Measurements from ENCODE around the gene ITGB2.

Gene ITGB2

GRCh38 chr21:44940116-44940631 lies 19.5 kb upstream of the ITGB2 start:
- DNase-seq (ENCODE audit: low read depth): no peak

GRCh38 chr21:44939532-44940115 lies 18.9 kb upstream of the ITGB2 start, which contains the start of gene SLX9:
SLX9 (plus strand) TSS chr21:44940029; CDS start chr21:44940058, 29 bp downstream.
- peak; percentile 69 for DNase-seq (ENCODE audit: low read depth)

- DNase-seq (ENCODE audit: low read depth): no peak
Measured at GRCh38 chr21:44938772-44939531, 18.3 kb upstream of the ITGB2 start.

- DNase-seq (ENCODE audit: low read depth): no peak
Measured at GRCh38 chr21:44935533-44935927, 14.8 kb upstream of the ITGB2 start.

- no peak for DNase-seq (ENCODE audit: low read depth)
Measured at GRCh38 chr21:44934797-44935532, 14.3 kb upstream of the ITGB2 start.

GRCh38 chr21:44934276-44934675 lies 13.6 kb upstream of the ITGB2 start:
- no peak for DNase-seq (ENCODE audit: low read depth)

- no peak for DNase-seq (ENCODE audit: low read depth)
Measured at GRCh38 chr21:44933918-44934260, 13.2 kb upstream of the ITGB2 start.

GRCh38 chr21:44933199-44933917 lies 12.7 kb upstream of the ITGB2 start:
- DNase-seq (ENCODE audit: low read depth): no peak

GRCh38 chr21:44932408-44933181 lies 11.9 kb upstream of the ITGB2 start:
- no peak for DNase-seq (ENCODE audit: low read depth)

- DNase-seq (ENCODE audit: low read depth): no peak
Measured at GRCh38 chr21:44931501-44932407, 11.1 kb upstream of the ITGB2 start.

- no peak for DNase-seq (ENCODE audit: low read depth)
Measured at GRCh38 chr21:44931137-44931500, 10.4 kb upstream of the ITGB2 start.

GRCh38 chr21:44930543-44930981 lies 9.9 kb upstream of the ITGB2 start:
- DNase-seq (ENCODE audit: low read depth): no peak

GRCh38 chr21:44929799-44930542 lies 9.3 kb upstream of the ITGB2 start:
- DNase-seq (ENCODE audit: low read depth): no peak

- no peak for DNase-seq (ENCODE audit: low read depth)
Measured at GRCh38 chr21:44929242-44929798, 8.6 kb upstream of the ITGB2 start.

GRCh38 chr21:44928500-44929241 lies 8.0 kb upstream of the ITGB2 start:
- peak; percentile 67 for DNase-seq (ENCODE audit: low read depth)

- DNase-seq (ENCODE audit: low read depth): peak; percentile 61
Measured at GRCh38 chr21:44927587-44928461, 7.1 kb upstream of the ITGB2 start.

GRCh38 chr21:44927259-44927586 lies 6.5 kb upstream of the ITGB2 start:
- no peak for DNase-seq (ENCODE audit: low read depth)

All from amniotic epithelial cell (primary cell).